K562 (cell line): ENCODE results near the gene ETV4. TPM values are rescaled to one million over a fixed set of nuclear protein-coding genes. Genes with fewer than 3 reads are reported as not detected.

Source experiments
- ATAC-seq: fragments of 200-7000 bp; cut with Tn5 transposase; 3 replicates; pipeline ENCODE4 v1.9.1; 2020; ENCODE audit warnings: moderate library complexity
- BruUV-seq: library from RNA; stranded (reverse); fragments of 400-500 nt; replicated peaks from 2 replicates; lab custom pipeline; 2021; lab: Mats Ljungman, UMichigan
- CTCF ChIA-PET: fragments of 300-600 bp; formaldehyde crosslinking; extraction: SDS; loops from one replicate; lab custom pipeline; 2021; ENCODE audit warnings: low intra/inter-chr PET ratio; lab: Yijun Ruan, JAX
- POLR2A ChIA-PET: fragments of 300-600, 350-650 bp; sonication (Branson Sonifier 250); formaldehyde crosslinking; extraction: SDS; loops from one replicate; lab custom pipeline; 2021; ENCODE audit warnings: antibody characterized with exemption, inconsistent platforms; lab: Yijun Ruan, JAX
- DNase-seq, 4 experiments: peaks; one replicate each; pipeline versions ENCODE4 v3.0.0 to v3.0.0-alpha.2; 2011 to 2018; ENCODE audit warnings: low spot score in 3 of 4, mixed read lengths in 3 of 4; ENCODE audit errors: extremely low read depth in 1 of 4
- FAIRE-seq: peaks from 2 replicates; lab custom pipeline; 2011; peaks lifted over from hg19 to GRCh38; lab: Jason Lieb, UNC
- H2AFZ ChIP-seq: 2 replicates; pipeline ENCODE4 v1.6.0; 2011; ENCODE audit warnings: low read depth, low read length, control low read depth, inconsistent platforms
- H3K27ac ChIP-seq: fragments of 200-600 bp; 3 replicates; pipeline ENCODE4 v1.8.0; 2011; ENCODE audit warnings: low read depth, mild to moderate bottlenecking, control low read depth, inconsistent platforms, low read length, moderate library complexity, mixed read lengths; ENCODE audit errors: extremely low read depth
- H3K27me3 ChIP-seq, 2 experiments: fragments of 300-600 bp in 1 of 2; 2 replicates in 1 of 2; 3 replicates in 1 of 2; pipeline versions ENCODE4 v1.6.0 to v1.8.0; 2011; ENCODE audit warnings: inconsistent platforms in 2 of 2, low read length in 2 of 2, mild to moderate bottlenecking in 1 of 2, mixed read lengths in 1 of 2, moderate library complexity in 1 of 2; ENCODE audit not compliant: control insufficient read depth in 2 of 2, insufficient read depth in 2 of 2
- H3K36me3 ChIP-seq: fragments of 300-600 bp; 3 replicates; pipeline ENCODE4 v1.8.0; 2011; ENCODE audit warnings: mild to moderate bottlenecking, low read length, inconsistent platforms; ENCODE audit not compliant: control insufficient read depth, insufficient read depth
- H3K4me1 ChIP-seq, 2 experiments: fragments of 200-600 bp in 1 of 2; replicated peaks in 1 of 2; 2 replicates in 1 of 2; 3 replicates in 1 of 2; pipeline versions ENCODE4 v1.5.1 to v1.8.0; 2011; ENCODE audit warnings: inconsistent platforms in 2 of 2, low read length in 2 of 2, mild to moderate bottlenecking in 1 of 2, mixed read lengths in 1 of 2, moderate library complexity in 1 of 2; ENCODE audit not compliant: control insufficient read depth in 2 of 2, insufficient read depth in 2 of 2
- H3K4me2 ChIP-seq: 2 replicates; pipeline ENCODE4 v1.6.1; 2011; ENCODE audit warnings: low read length, control low read depth, inconsistent platforms, mixed read lengths; ENCODE audit not compliant: insufficient read depth
- H3K4me3 ChIP-seq: fragments of 200-600 bp; sonication (generic), shearing (Covaris generic); 2 replicates; pipeline ENCODE4 v1.5.1; 2016; ENCODE audit warnings: control low read depth, inconsistent platforms
- H3K79me2 ChIP-seq: fragments of 200-600 bp; 3 replicates; pipeline ENCODE4 v1.8.0; 2011; ENCODE audit warnings: low read length, inconsistent platforms; ENCODE audit not compliant: control insufficient read depth, insufficient read depth
- H3K9ac ChIP-seq, 2 experiments: 2 replicates each; pipeline versions ENCODE4 v1.6.0 to v1.6.1; 2011; ENCODE audit warnings: low read depth in 2 of 2, low read length in 2 of 2, control low read depth in 1 of 2, inconsistent platforms in 1 of 2, mild to moderate bottlenecking in 1 of 2, mixed read lengths in 1 of 2; ENCODE audit not compliant: insufficient read depth in 1 of 2
- H3K9me1 ChIP-seq: one replicate; pipeline ENCODE4 v1.6.0; 2011; ENCODE audit warnings: inconsistent platforms, mild to moderate bottlenecking, low read length, moderate library complexity; ENCODE audit not compliant: control insufficient read depth, insufficient read depth
- H3K9me3 ChIP-seq: replicated peaks from 2 replicates; pipeline ENCODE4 v1.5.1; 2011; ENCODE audit warnings: low read depth, low read length, inconsistent platforms; ENCODE audit not compliant: control insufficient read depth, insufficient read depth
- H4K20me1 ChIP-seq: replicated peaks from 2 replicates; pipeline ENCODE4 v1.6.1; 2011; ENCODE audit warnings: low read length, inconsistent platforms, mixed read lengths; ENCODE audit not compliant: control insufficient read depth, insufficient read depth
- CLOCK ChIP-seq: fragments of 250-450 bp; sonication (Bioruptor Pico); IDR thresholded peaks from 2 replicates; pipeline ENCODE4 v1.4.0; 2020; ENCODE audit warnings: mild to moderate bottlenecking, moderate library complexity, borderline replicate concordance
- CXXC5 ChIP-seq: fragments of 250-450 bp; sonication (Bioruptor Pico); IDR thresholded peaks from 2 replicates; pipeline ENCODE4 v1.8.0; 2022; ENCODE audit warnings: inconsistent platforms, mild to moderate bottlenecking, moderate library complexity
- WHSC1 ChIP-seq: IDR thresholded peaks from one replicate; pipeline ENCODE4 v1.6.1; 2012; ENCODE audit warnings: low read length, control low read depth, inconsistent platforms
- ZBTB11 ChIP-seq, 3 experiments: fragments of 200-800 bp in 1 of 3; fragments of 250-450 bp in 1 of 3; fragments of 450-650 bp in 1 of 3; sonication (Bioruptor Pico) in 1 of 3; sonication (Bioruptor generic) in 1 of 3; formaldehyde crosslinking in 1 of 3; IDR thresholded peaks; 2 replicates each; pipeline versions ENCODE4 v1.6.1 to v1.8.0; 2016 to 2022; ENCODE audit warnings: mild to moderate bottlenecking in 2 of 3, missing genetic modification characterization in 2 of 3, missing compliant biosample characterization in 1 of 3, moderate library complexity in 1 of 3
- ZNF140 ChIP-seq: fragments of 250-450 bp; sonication (Bioruptor Pico); IDR thresholded peaks from 2 replicates; pipeline ENCODE4 v1.8.0; 2021; ENCODE audit warnings: moderate library complexity, mild to moderate bottlenecking, inconsistent platforms
- WGBS: fragments of 100-300 bp; shearing (Covaris generic); methylation state at CpG from one replicate; pipeline ENCODE4 v1.1.6; 2016; ENCODE audit warnings: low coverage, mixed read lengths; ENCODE audit not compliant: insufficient coverage; ENCODE audit errors: missing lambda C conversion rate; 5-methylcytosine and 5-hydroxymethylcytosine counted together
- in situ Hi-C: fragments of 300-500 bp; cut with MboI; formaldehyde crosslinking; loops from 4 replicates; pipeline ENCODE4 v1.15.0; 2018; ENCODE audit warnings: inconsistent platforms, mixed read lengths
- intact Hi-C: fragments of 100-400 bp; cut with micrococcal nuclease; formaldehyde crosslinking; loops from 2 replicates; pipeline ENCODE4 v1.14.2; 2022
- polyA plus RNA-seq, 8 experiments: library from polyadenylated mRNA; depleted of rRNA in 4 of 8; stranded (reverse) in 5 of 8; unstranded in 3 of 8; fragments of >200 nt; fragmentation: Nextera tagmentation in 2 of 8; fragmentation: Illumina TruSeq in 1 of 8; extraction: Ambion mirVana in 2 of 8; extraction: Trizol in 1 of 8; gene quantifications; 2 replicates each; pipeline versions ENCODE4 v1.2.1 to v1.2.3, GENCODE V29; 2011 to 2014; ENCODE audit warnings: inconsistent platforms in 1 of 8, missing spikeins in 1 of 8
- total RNA-seq, 7 experiments: library from RNA; depleted of rRNA in 6 of 7; stranded (reverse); fragments of >200 nt in 6 of 7; fragmentation: Illumina TruSeq in 2 of 7; extraction: Trizol in 2 of 7; gene quantifications; 2 replicates each; pipeline versions ENCODE4 v1.2.1 to v1.2.3, GENCODE V29; 2011 to 2021; ENCODE audit warnings: low replicate concordance in 1 of 7

The ETV4 gene
- total and polyA plus RNA-seq, 9 of the 15 experiments (the other 6 are each of a cell fraction or from before 2014, with no cell fraction given): 5.5 to 66.3 (median 28.2) TPM

- no peak for FAIRE-seq
- in situ Hi-C loops: no loop called here
Measured at GRCh38 chr17:43583332-43583731, 37.2 kb upstream of the ETV4 start.

More at GRCh38 chr17:43583332-43583731, 37.2 kb upstream of the ETV4 start:
- ATAC-seq: no peak
- intact Hi-C loops: no loop called here
- Histone ChIP-seq H3K36me3 (no peaks in the 10 kb centered on the region), H3K9me3 (no peaks in the 10 kb centered on the region), H4K20me1 (peaks cover 5% of the 10 kb centered on the region; the same call in 1 of the 2 replicates), H3K4me2 (no peak overlapping the region), H3K79me2 (no peaks in the 10 kb centered on the region), H2AFZ (no peak overlapping the region), H3K27me3 (peaks cover 36 to 55% of the 10 kb centered on the region in 2 experiments), H3K9me1 (peaks cover 3% of the 10 kb centered on the region)
- no peak for DNase-seq
- ChIA-PET CTCF (no interaction called here), POLR2A (no interaction called here)
- 0% methylated on average over 7 of the region's 7 CpGs for WGBS
- TF ChIP-seq WHSC1 (no peak), ZNF140 (CRISPR knock-in tag) (no peak), ZBTB11 (CRISPR knock-in tag; IDR thresholded peaks at IDR 0.05) (no peak), CLOCK (no peak), CXXC5 (no peak)
- TF ChIP-seq, all 486 proteins: peak for 0
- BruUV-seq: no TSS peak
- no peak overlapping the region for H3K9ac ChIP-seq
- no peak overlapping the region for H3K4me3 ChIP-seq
- H3K27ac ChIP-seq: no peak overlapping the region
- H3K4me1 ChIP-seq: no peaks in the 10 kb centered on the region
